NT2/D1 (cell line): ENCODE measurements around the gene ATXN10.

Experiments used
- YY1 ChIP-seq: IDR thresholded peaks from 2 replicates; pipeline ENCODE4 v1.6.1; 2011; ENCODE audit not compliant: insufficient read length, insufficient read depth
- ZNF274 ChIP-seq: IDR thresholded peaks from 2 replicates; pipeline ENCODE4 v1.6.1; 2011; ENCODE audit warnings: mild to moderate bottlenecking, low read depth, low read length

GRCh38 chr22:45689211-45689610 lies 17.6 kb downstream of the ATXN10 start:
- TF ChIP-seq YY1: no peak
- no peak for TF ChIP-seq ZNF274
